ENCODE measurements around the gene COX6A1. TPM values are rescaled to one million over a fixed set of nuclear protein-coding genes. Genes with fewer than 3 reads are reported as not detected.

The COX6A1 gene
- total and polyA plus RNA-seq, 2 donors (not counting 3 experiments of a cell fraction or from before 2014, with no cell fraction given): 299 to 1,327 TPM

DNA sequence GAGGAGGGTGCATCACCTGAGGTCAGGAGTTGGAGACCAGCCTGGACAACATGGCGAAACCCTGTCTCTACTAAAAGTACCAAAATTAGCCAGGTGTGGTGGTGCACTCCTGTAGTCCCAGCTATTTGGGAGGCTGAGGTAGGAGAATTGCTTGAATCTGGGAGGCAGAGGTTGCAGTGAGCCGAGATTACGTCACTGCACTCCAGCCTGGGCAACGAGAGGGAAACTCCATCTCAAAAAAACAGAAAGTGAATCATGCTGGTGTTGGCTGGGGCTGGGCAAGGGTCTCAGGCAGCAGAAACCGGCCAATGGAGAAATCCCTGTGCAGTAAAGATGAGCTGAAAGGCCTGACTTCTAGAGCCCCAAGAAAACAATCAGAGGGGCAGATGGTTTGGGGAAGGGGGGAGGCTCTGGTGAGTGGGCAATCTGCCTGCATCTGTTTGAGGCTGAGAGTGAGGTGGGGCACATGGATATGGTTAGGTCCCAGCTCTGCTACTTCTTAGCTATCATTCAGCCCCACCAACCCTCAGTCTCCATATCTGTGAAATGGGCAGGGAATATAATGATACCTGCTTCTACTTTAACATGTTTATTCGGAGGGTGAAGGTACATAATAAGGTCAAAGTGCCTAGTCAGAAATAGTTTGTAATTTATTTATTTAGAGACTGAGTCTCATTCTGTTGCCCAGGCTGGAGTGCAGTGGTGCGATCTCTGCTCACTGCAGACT, 21.3 kb upstream of the COX6A1 start:
- Histone ChIP-seq H3K9ac (replicated peaks; ENCODE audit: extremely low read depth, insufficient read depth, low read length) (no peak overlapping the region), H3K4me3 (replicated peaks in 1 of 3; ENCODE audit: insufficient read depth in 1 of 3, low read depth in 1 of 3, low read length in 3 of 3) (no peak overlapping the region), H3K9me1 (replicated peaks; ENCODE audit: control insufficient read depth, extremely low read depth, insufficient read depth, low read length) (no peaks in the 10 kb centered on the region), H3K9me3 (replicated peaks; ENCODE audit: control insufficient read depth, insufficient read depth, low read length) (no peaks in the 10 kb centered on the region), H3K79me2 (ENCODE audit: control insufficient read depth, insufficient read depth, low read length) (no peaks in the 10 kb centered on the region), H3K4me2 (ENCODE audit: insufficient read depth, low read length) (no peak overlapping the region), H2AFZ (ENCODE audit: low read depth, low read length) (no peak overlapping the region), H3K27me3 (ENCODE audit: control insufficient read depth in 2 of 2, insufficient read depth in 2 of 2, low read length in 2 of 2) (no peaks in the 10 kb centered on the region), H3K27ac (ENCODE audit: insufficient read depth, low read depth, low read length) (no peak overlapping the region), H4K20me1 (replicated peaks; ENCODE audit: control insufficient read depth, extremely low read depth, insufficient read depth, low read length) (no peaks in the 10 kb centered on the region), H3K36me3 (ENCODE audit: control insufficient read depth in 2 of 2, extremely low read depth in 1 of 2, insufficient read depth in 2 of 2, low read length in 2 of 2) (no peaks in the 10 kb centered on the region), H3K4me1 (ENCODE audit: control insufficient read depth, extremely low read depth, insufficient read depth, low read length) (no peaks in the 10 kb centered on the region)
- DNase-seq (ENCODE audit: low read depth, low spot score) (no peak), FAIRE-seq (no peak)
- BruUV-seq (replicated peaks): no TSS peak
- CTCF ChIA-PET: interaction anchor here (1.5 kb wide), 1 partner anchor 9 kb away, joined by 5 read pairs; no protein-coding TSS in a partner anchor
- dilution Hi-C loops (cut with MboI; ENCODE audit: extremely low pct_ligation_motif_present, low sequenced_read_pairs): no loop called here
- intact Hi-C loops (cut with micrococcal nuclease): no loop called here
- POLR2A ChIA-PET: no interaction called here
- TF ChIP-seq, protein P1, sequence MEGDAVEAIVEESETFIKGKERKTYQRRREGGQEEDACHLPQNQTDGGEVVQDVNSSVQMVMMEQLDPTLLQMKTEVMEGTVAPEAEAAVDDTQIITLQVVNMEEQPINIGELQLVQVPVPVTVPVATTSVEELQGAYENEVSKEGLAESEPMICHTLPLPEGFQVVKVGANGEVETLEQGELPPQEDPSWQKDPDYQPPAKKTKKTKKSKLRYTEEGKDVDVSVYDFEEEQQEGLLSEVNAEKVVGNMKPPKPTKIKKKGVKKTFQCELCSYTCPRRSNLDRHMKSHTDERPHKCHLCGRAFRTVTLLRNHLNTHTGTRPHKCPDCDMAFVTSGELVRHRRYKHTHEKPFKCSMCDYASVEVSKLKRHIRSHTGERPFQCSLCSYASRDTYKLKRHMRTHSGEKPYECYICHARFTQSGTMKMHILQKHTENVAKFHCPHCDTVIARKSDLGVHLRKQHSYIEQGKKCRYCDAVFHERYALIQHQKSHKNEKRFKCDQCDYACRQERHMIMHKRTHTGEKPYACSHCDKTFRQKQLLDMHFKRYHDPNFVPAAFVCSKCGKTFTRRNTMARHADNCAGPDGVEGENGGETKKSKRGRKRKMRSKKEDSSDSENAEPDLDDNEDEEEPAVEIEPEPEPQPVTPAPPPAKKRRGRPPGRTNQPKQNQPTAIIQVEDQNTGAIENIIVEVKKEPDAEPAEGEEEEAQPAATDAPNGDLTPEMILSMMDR (IDR thresholded peaks at IDR 0.05; ENCODE audit: extremely low read depth in 1 of 2, insufficient read depth in 1 of 2, low read depth in 1 of 2, low read length in 2 of 2): no peak
- TF ChIP-seq, protein P2, sequence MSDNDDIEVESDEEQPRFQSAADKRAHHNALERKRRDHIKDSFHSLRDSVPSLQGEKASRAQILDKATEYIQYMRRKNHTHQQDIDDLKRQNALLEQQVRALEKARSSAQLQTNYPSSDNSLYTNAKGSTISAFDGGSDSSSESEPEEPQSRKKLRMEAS (IDR thresholded peaks at IDR 0.05; ENCODE audit: insufficient read depth, insufficient read length): no peak
- TF ChIP-seq FOS (IDR thresholded peaks at IDR 0.05; ENCODE audit: borderline replicate concordance, insufficient read depth, low read length): no peak
- TF ChIP-seq GATA2 (IDR thresholded peaks at IDR 0.05; ENCODE audit: insufficient read depth, insufficient read length, low read depth, low read length): no peak
- no peak for TF ChIP-seq POLR2AphosphoS5 (IDR thresholded peaks at IDR 0.05; ENCODE audit: insufficient read depth, low read depth, low read length)
- no peak for TF ChIP-seq JUN (IDR thresholded peaks at IDR 0.05; ENCODE audit: borderline replicate concordance, insufficient read depth, insufficient read length, low read depth)
- TF ChIP-seq EZH2 (IDR thresholded peaks at IDR 0.05; ENCODE audit: borderline replicate concordance, low read depth, low read length, severe bottlenecking): no peak
- TF ChIP-seq POLR2A (IDR thresholded peaks at IDR 0.05; ENCODE audit: low read depth, low read length): no peak
- no peak for TF ChIP-seq MYC (IDR thresholded peaks at IDR 0.05; ENCODE audit: low read depth, low read length)
